ENCODE results near the gene ATAD3A. TPM values are rescaled to one million over a fixed set of nuclear protein-coding genes. Genes with fewer than 3 reads are reported as not detected.

Gene ATAD3A
- total and polyA plus RNA-seq, 12 donors = 7.8 to 46.3 (median 28.7) TPM

- TF ChIP-seq POLR2A (IDR thresholded peaks at IDR 0.05) (peak in 1 of 2 donors; percentile 18), CTCF (IDR thresholded peaks at IDR 0.05) (no peak)
- Histone ChIP-seq H3K4me3 (no peak overlapping the region), H3K4me1 (replicated peaks in 1 of 2) (peaks cover 9 to 11% of the 10 kb centered on the region in 2 donors), H3K27ac (peak overlapping the region in 3 of 5 donors; percentile 38 to 63 (median 59)), H3K27me3 (no peaks in the 10 kb centered on the region), H3K9me3 (replicated peaks in 1 of 3) (no peaks in the 10 kb centered on the region), H3K36me3 (replicated peaks in 1 of 2) (no peaks in the 10 kb centered on the region)
- WGBS, 4 donors = 39 to 61% (median 43%) methylated on average over 9 of the region's 9 CpGs
- DNase-seq = peak in 3 of 7 donors; percentile 54 to 76 (median 67)
- intact Hi-C loops (cut with DNase I) = no loop called here
These were observed 35.0 kb downstream of the ATAD3A start for GRCh38 chr1:1547011-1547410.

GRCh38 chr1:1547476-1547875, 35.5 kb downstream of the ATAD3A start:
- H3K9me3 ChIP-seq (replicated peaks in 1 of 3) = no peaks in the 10 kb centered on the region
- peaks cover 9 to 11% of the 10 kb centered on the region in 2 donors for H3K4me1 ChIP-seq (replicated peaks in 1 of 2)
- peak overlapping the region in 3 of 5 donors; percentile 38 to 63 (median 59) for H3K27ac ChIP-seq
- WGBS, 4 donors = 72 to 96% (median 88%) methylated on average over 9 to 19 of the region's 19 CpGs
- H3K27me3 ChIP-seq = no peaks in the 10 kb centered on the region
- no peak for TF ChIP-seq POLR2A (IDR thresholded peaks at IDR 0.05)
- TF ChIP-seq CTCF (IDR thresholded peaks at IDR 0.05) = no peak
- intact Hi-C loops (cut with DNase I) = no loop called here
- no peaks in the 10 kb centered on the region for H3K36me3 ChIP-seq (replicated peaks in 1 of 2)
- DNase-seq = no peak
- no peak overlapping the region for H3K4me3 ChIP-seq

- no peak overlapping the region for H3K27ac ChIP-seq
- 80 to 92% (median 86%) methylated on average over 7 to 14 of the region's 14 CpGs for WGBS, 4 donors
- TF ChIP-seq CTCF (IDR thresholded peaks at IDR 0.05) = no peak
- no peak for TF ChIP-seq POLR2A (IDR thresholded peaks at IDR 0.05)
- DNase-seq = no peak
- intact Hi-C loops (cut with DNase I) = no loop called here
- H3K27me3 ChIP-seq = no peaks in the 10 kb centered on the region
- no peaks in the 10 kb centered on the region for H3K36me3 ChIP-seq (replicated peaks in 1 of 2)
- H3K4me3 ChIP-seq = no peak overlapping the region
- H3K9me3 ChIP-seq (replicated peaks in 1 of 3) = no peaks in the 10 kb centered on the region
- peaks cover 0 to under 1% of the 10 kb centered on the region in 2 donors for H3K4me1 ChIP-seq (replicated peaks in 1 of 2)
These were observed 36.6 kb downstream of the ATAD3A start for GRCh38 chr1:1548591-1548990.

GRCh38 chr1:1550087-1550486, 38.1 kb downstream of the ATAD3A start:
- no peak overlapping the region for H3K4me3 ChIP-seq
- no peak for DNase-seq
- H3K36me3 ChIP-seq (replicated peaks in 1 of 2) = no peaks in the 10 kb centered on the region
- intact Hi-C loops (cut with DNase I) = no loop called here
- H3K4me1 ChIP-seq (replicated peaks in 1 of 2) = peaks cover 0 to 9% of the 10 kb centered on the region in 2 donors
- H3K27ac ChIP-seq = peak overlapping the region in 1 of 5 donors; percentile 50
- no peak for TF ChIP-seq CTCF (IDR thresholded peaks at IDR 0.05)
- no peak for TF ChIP-seq POLR2A (IDR thresholded peaks at IDR 0.05)
- no peaks in the 10 kb centered on the region for H3K9me3 ChIP-seq (replicated peaks in 1 of 3)
- WGBS, 4 donors = 74 to 84% (median 82%) methylated on average over 7 of the region's 7 CpGs
- H3K27me3 ChIP-seq = no peaks in the 10 kb centered on the region
